ENCODE data around the gene UPF3A.
"Not testable (repeated sequence)": the region's sequence is repeated elsewhere in the genome, so short reads cannot be mapped to it uniquely, and the experiment has no call there.

GRCh38 chr13:114333881-114334280 lies 52.5 kb downstream of the UPF3A start:
- TF ChIP-seq SETDB1 (IDR thresholded peaks at IDR 0.05; ENCODE audit: insufficient read length, low read length); ZFP69B (tag by site-specific recombination; IDR thresholded peaks at IDR 0.05); ZNF670 (tag by site-specific recombination; IDR thresholded peaks at IDR 0.05; ENCODE audit: low read depth); ZNF146 (tag by site-specific recombination; IDR thresholded peaks at IDR 0.05); YY2 (tag by site-specific recombination; IDR thresholded peaks at IDR 0.05); ZNF121 (tag by site-specific recombination; IDR thresholded peaks at IDR 0.05); OVOL3 (tag by site-specific recombination; IDR thresholded peaks at IDR 0.05); ZNF112 (tag by site-specific recombination; IDR thresholded peaks at IDR 0.05); ZBTB48 (tag by site-specific recombination; IDR thresholded peaks at IDR 0.05); ZNF791 (tag by site-specific recombination; IDR thresholded peaks at IDR 0.05); ZNF274 (IDR thresholded peaks at IDR 0.05; ENCODE audit: low read length); ZNF274 (tag by site-specific recombination; IDR thresholded peaks at IDR 0.05; ENCODE audit: borderline replicate concordance): not testable (repeated sequence)
- TF ChIP-seq, protein P1, sequence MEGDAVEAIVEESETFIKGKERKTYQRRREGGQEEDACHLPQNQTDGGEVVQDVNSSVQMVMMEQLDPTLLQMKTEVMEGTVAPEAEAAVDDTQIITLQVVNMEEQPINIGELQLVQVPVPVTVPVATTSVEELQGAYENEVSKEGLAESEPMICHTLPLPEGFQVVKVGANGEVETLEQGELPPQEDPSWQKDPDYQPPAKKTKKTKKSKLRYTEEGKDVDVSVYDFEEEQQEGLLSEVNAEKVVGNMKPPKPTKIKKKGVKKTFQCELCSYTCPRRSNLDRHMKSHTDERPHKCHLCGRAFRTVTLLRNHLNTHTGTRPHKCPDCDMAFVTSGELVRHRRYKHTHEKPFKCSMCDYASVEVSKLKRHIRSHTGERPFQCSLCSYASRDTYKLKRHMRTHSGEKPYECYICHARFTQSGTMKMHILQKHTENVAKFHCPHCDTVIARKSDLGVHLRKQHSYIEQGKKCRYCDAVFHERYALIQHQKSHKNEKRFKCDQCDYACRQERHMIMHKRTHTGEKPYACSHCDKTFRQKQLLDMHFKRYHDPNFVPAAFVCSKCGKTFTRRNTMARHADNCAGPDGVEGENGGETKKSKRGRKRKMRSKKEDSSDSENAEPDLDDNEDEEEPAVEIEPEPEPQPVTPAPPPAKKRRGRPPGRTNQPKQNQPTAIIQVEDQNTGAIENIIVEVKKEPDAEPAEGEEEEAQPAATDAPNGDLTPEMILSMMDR (tag by site-specific recombination; IDR thresholded peaks at IDR 0.05): not testable (repeated sequence)
- TF ChIP-seq, protein P2, sequence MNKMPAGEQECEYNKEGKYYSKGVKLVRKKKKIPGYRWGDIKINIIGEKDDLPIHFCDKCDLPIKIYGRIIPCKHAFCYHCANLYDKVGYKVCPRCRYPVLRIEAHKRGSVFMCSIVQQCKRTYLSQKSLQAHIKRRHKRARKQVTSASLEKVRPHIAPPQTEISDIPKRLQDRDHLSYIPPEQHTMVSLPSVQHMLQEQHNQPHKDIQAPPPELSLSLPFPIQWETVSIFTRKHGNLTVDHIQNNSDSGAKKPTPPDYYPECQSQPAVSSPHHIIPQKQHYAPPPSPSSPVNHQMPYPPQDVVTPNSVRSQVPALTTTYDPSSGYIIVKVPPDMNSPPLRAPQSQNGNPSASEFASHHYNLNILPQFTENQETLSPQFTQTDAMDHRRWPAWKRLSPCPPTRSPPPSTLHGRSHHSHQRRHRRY (tag by site-specific recombination; IDR thresholded peaks at IDR 0.05): not testable (repeated sequence)
